Panc1 (cell line): Measurements from ENCODE around the gene COL5A1. TPM values are rescaled to one million over a fixed set of nuclear protein-coding genes. Genes with fewer than 3 reads are reported as not detected.

Experiments
- ATAC-seq: fragments of 200-7000 bp; cut with Tn5 transposase; 2 replicates; pipeline ENCODE4 v1.9.1; 2020; ENCODE audit warnings: mild to moderate bottlenecking, moderate library complexity
- BruUV-seq: library from RNA; stranded (reverse); fragments of 400-500 nt; replicated peaks from 2 replicates; lab custom pipeline; 2021; lab: Mats Ljungman, UMichigan
- CTCF ChIA-PET: fragments of 300-600 bp; sonication (Branson Sonifier 250); formaldehyde crosslinking; loops from one replicate; lab custom pipeline; 2022; ENCODE audit warnings: antibody characterized with exemption; lab: Charles Lee
- POLR2A ChIA-PET: fragments of 300-600 bp; sonication (Branson Sonifier 250); formaldehyde crosslinking; loops from one replicate; lab custom pipeline; 2022; ENCODE audit warnings: antibody characterized with exemption; lab: Charles Lee
- DNase-seq: peaks from one replicate; pipeline ENCODE4 v3.0.0-alpha.2; 2010; ENCODE audit warnings: low read depth, low spot score
- H3K27ac ChIP-seq: 2 replicates; pipeline ENCODE4 v1.5.1; 2011; ENCODE audit warnings: mild to moderate bottlenecking, low read length, inconsistent platforms
- H3K27me3 ChIP-seq: fragments of 200-500 bp; sonication (Bioruptor generic); 2 replicates; pipeline ENCODE4 v1.6.0; 2014; ENCODE audit warnings: low read length, inconsistent platforms; ENCODE audit not compliant: control insufficient read depth, insufficient read depth
- H3K36me3 ChIP-seq: fragments of 200-500 bp; sonication (Bioruptor generic); 2 replicates; pipeline ENCODE4 v1.5.1; 2014; ENCODE audit warnings: inconsistent platforms, mild to moderate bottlenecking, low read length, moderate library complexity; ENCODE audit not compliant: control insufficient read depth, insufficient read depth
- H3K4me1 ChIP-seq: 2 replicates; pipeline ENCODE4 v1.5.1; 2011; ENCODE audit warnings: inconsistent platforms, mild to moderate bottlenecking, low read length, moderate library complexity; ENCODE audit not compliant: control insufficient read depth, insufficient read depth
- H3K4me3 ChIP-seq, 2 experiments: 2 replicates each; pipeline ENCODE4 v1.5.1; 2011 to 2012; ENCODE audit warnings: low read depth in 2 of 2, low read length in 2 of 2, mild to moderate bottlenecking in 2 of 2, inconsistent platforms in 1 of 2, moderate library complexity in 1 of 2
- H3K9me3 ChIP-seq: fragments of 200-500 bp; sonication (Bioruptor generic); 2 replicates; pipeline ENCODE4 v1.5.1; 2014; ENCODE audit warnings: low read depth, mild to moderate bottlenecking, inconsistent platforms, low read length, moderate library complexity; ENCODE audit not compliant: control insufficient read depth, insufficient read depth
- POLR2AphosphoS5 ChIP-seq: IDR thresholded peaks from 2 replicates; pipeline ENCODE4 v1.6.1; 2012; ENCODE audit warnings: mild to moderate bottlenecking, low read depth, low read length, moderate library complexity
- SIN3A ChIP-seq: IDR thresholded peaks from 2 replicates; pipeline ENCODE4 v1.6.1; 2012; ENCODE audit warnings: low read depth, mild to moderate bottlenecking, low read length, moderate library complexity, borderline replicate concordance; ENCODE audit not compliant: insufficient read depth
- TCF7L2 ChIP-seq: IDR thresholded peaks from 2 replicates; pipeline ENCODE4 v1.6.1; 2011; ENCODE audit warnings: mild to moderate bottlenecking, low read depth, low read length, inconsistent platforms
- in situ Hi-C: cut with HindIII; loops from 2 replicates; pipeline ENCODE4 v1.10.0; 2016; ENCODE audit warnings: low sequenced_read_pairs, low pct_unique_long_range_greater_than_20kb
- intact Hi-C: fragments of 100-400 bp; cut with micrococcal nuclease; formaldehyde crosslinking; loops from one replicate; pipeline ENCODE4 v1.10.0; 2022; ENCODE audit not compliant: unreplicated experiment
- total RNA-seq: library from RNA; stranded (reverse); gene quantifications from one replicate; pipeline ENCODE4 v1.2.1, GENCODE V29; 2021; ENCODE audit not compliant: unreplicated experiment
- TF ChIP-seq, protein P1 (sequence below), 2 experiments: IDR thresholded peaks; 2 replicates each; pipeline ENCODE4 v1.6.1; 2011 to 2012; ENCODE audit warnings: low read depth in 2 of 2, control low read depth in 1 of 2, low read length in 1 of 2, mild to moderate bottlenecking in 1 of 2, moderate library complexity in 1 of 2; ENCODE audit not compliant: insufficient read depth in 1 of 2
- TF ChIP-seq, protein P2 (sequence below): fragments of 450-650 bp; IDR thresholded peaks from 2 replicates; pipeline ENCODE4 v1.5.1; 2017; ENCODE audit warnings: mild to moderate bottlenecking

Gene COL5A1
- total RNA-seq, 1 experiment from 2014 or later = 5.7 TPM

- POLR2A ChIA-PET = no interaction called here
- intact Hi-C loops (no loop called here), in situ Hi-C loops (no loop called here)
- Histone ChIP-seq H3K4me3 (no peak overlapping the region), H3K36me3 (no peaks in the 10 kb centered on the region), H3K27ac (no peak overlapping the region), H3K27me3 (no peaks in the 10 kb centered on the region), H3K4me1 (no peaks in the 10 kb centered on the region), H3K9me3 (no peaks in the 10 kb centered on the region)
- CTCF ChIA-PET = no interaction called here
- BruUV-seq = no TSS peak
- ATAC-seq (no peak), DNase-seq (no peak)
- TF ChIP-seq, protein P1, sequence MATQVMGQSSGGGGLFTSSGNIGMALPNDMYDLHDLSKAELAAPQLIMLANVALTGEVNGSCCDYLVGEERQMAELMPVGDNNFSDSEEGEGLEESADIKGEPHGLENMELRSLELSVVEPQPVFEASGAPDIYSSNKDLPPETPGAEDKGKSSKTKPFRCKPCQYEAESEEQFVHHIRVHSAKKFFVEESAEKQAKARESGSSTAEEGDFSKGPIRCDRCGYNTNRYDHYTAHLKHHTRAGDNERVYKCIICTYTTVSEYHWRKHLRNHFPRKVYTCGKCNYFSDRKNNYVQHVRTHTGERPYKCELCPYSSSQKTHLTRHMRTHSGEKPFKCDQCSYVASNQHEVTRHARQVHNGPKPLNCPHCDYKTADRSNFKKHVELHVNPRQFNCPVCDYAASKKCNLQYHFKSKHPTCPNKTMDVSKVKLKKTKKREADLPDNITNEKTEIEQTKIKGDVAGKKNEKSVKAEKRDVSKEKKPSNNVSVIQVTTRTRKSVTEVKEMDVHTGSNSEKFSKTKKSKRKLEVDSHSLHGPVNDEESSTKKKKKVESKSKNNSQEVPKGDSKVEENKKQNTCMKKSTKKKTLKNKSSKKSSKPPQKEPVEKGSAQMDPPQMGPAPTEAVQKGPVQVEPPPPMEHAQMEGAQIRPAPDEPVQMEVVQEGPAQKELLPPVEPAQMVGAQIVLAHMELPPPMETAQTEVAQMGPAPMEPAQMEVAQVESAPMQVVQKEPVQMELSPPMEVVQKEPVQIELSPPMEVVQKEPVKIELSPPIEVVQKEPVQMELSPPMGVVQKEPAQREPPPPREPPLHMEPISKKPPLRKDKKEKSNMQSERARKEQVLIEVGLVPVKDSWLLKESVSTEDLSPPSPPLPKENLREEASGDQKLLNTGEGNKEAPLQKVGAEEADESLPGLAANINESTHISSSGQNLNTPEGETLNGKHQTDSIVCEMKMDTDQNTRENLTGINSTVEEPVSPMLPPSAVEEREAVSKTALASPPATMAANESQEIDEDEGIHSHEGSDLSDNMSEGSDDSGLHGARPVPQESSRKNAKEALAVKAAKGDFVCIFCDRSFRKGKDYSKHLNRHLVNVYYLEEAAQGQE (IDR thresholded peaks at IDR 0.05; ENCODE audit: insufficient read depth in 1 of 2, low read depth in 2 of 2, low read length in 1 of 2) = no peak
- TF ChIP-seq SIN3A (no peak), POLR2AphosphoS5 (no peak), TCF7L2 (no peak)
- TF ChIP-seq, protein P2, sequence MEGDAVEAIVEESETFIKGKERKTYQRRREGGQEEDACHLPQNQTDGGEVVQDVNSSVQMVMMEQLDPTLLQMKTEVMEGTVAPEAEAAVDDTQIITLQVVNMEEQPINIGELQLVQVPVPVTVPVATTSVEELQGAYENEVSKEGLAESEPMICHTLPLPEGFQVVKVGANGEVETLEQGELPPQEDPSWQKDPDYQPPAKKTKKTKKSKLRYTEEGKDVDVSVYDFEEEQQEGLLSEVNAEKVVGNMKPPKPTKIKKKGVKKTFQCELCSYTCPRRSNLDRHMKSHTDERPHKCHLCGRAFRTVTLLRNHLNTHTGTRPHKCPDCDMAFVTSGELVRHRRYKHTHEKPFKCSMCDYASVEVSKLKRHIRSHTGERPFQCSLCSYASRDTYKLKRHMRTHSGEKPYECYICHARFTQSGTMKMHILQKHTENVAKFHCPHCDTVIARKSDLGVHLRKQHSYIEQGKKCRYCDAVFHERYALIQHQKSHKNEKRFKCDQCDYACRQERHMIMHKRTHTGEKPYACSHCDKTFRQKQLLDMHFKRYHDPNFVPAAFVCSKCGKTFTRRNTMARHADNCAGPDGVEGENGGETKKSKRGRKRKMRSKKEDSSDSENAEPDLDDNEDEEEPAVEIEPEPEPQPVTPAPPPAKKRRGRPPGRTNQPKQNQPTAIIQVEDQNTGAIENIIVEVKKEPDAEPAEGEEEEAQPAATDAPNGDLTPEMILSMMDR = no peak
These were observed 183.0 kb downstream of the COL5A1 start for GRCh38 chr9:134824583-134824982.

DNA sequence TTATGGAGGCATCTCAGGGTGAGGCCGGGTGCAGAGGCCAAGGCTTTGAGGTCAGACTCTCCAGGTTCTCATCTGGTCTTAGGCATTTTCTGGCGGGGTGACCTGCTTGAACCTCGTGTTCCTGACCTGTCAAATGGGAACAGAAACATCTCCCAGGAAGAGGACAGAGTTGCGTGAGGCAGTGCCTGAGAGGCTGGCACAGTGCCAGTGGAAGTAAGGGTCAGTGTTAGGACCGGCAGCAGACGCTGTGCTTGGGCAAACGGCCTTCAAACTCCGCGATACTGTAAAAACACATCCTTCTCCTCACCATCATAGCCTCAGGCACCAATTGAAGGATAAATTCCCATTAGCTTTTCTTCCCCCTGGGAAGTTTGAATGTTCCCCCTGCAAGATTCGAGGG, 183.4 kb downstream of the COL5A1 start:
- in situ Hi-C loops (no loop called here), intact Hi-C loops (no loop called here)
- Histone ChIP-seq H3K4me1 (no peaks in the 10 kb centered on the region), H3K36me3 (no peaks in the 10 kb centered on the region), H3K27me3 (no peaks in the 10 kb centered on the region), H3K9me3 (no peaks in the 10 kb centered on the region), H3K4me3 (no peak overlapping the region), H3K27ac (no peak overlapping the region)
- no peak for DNase-seq
- ChIA-PET POLR2A (no interaction called here), CTCF (no interaction called here)
- TF ChIP-seq TCF7L2 = no peak
- no peak for TF ChIP-seq POLR2AphosphoS5
- TF ChIP-seq, protein P1 (IDR thresholded peaks at IDR 0.05; ENCODE audit: insufficient read depth in 1 of 2, low read depth in 2 of 2, low read length in 1 of 2) = no peak
- TF ChIP-seq SIN3A = no peak
- TF ChIP-seq, protein P2 = no peak
- no TSS peak for BruUV-seq
- no peak for ATAC-seq
